Natural killer cell treated with Interleukin-12 subunit alpha and Interleukin-12 subunit beta and Interleukin-15 and Interleukin-18, amount 100 ng/mL, for 72 hours (primary cell): ENCODE data around the gene SYT8. TPM values are rescaled to one million over a fixed set of nuclear protein-coding genes. Genes with fewer than 3 reads are reported as not detected.

Source experiments
- ATAC-seq, 2 donors: fragments of 150-1000 bp; cut with Tn5 transposase in 1 of 2; sonication (Bioruptor Pico), chemical (Tn5 transposase) in 1 of 2; 2 replicates each; pipeline ENCODE4 v1.10.0; 2021
- DNase-seq: peaks from one replicate; pipeline ENCODE4 v3.0.0; 2022; ENCODE audit warnings: low spot score
- H3K27ac Mint-ChIP-seq, 2 donors: 1 replicate in 1 of 2; 2 replicates in 1 of 2; pipeline ENCODE4 v1.8.0; 2022; ENCODE audit warnings: mixed read lengths in 2 of 2, mild to moderate bottlenecking in 1 of 2, moderate library complexity in 1 of 2
- H3K27me3 Mint-ChIP-seq, 2 donors: 1 replicate in 1 of 2; 2 replicates in 1 of 2; pipeline ENCODE4 v1.8.0; 2022; ENCODE audit warnings: mixed read lengths in 2 of 2
- H3K36me3 Mint-ChIP-seq: one replicate; pipeline ENCODE4 v1.8.0; 2022; ENCODE audit warnings: mixed read lengths
- H3K4me1 Mint-ChIP-seq, 2 donors: 1 replicate in 1 of 2; 2 replicates in 1 of 2; pipeline ENCODE4 v1.8.0; 2022; ENCODE audit warnings: low read depth in 2 of 2, mixed read lengths in 2 of 2, mild to moderate bottlenecking in 1 of 2
- H3K4me3 Mint-ChIP-seq: one replicate; pipeline ENCODE4 v1.8.0; 2022; ENCODE audit warnings: mixed read lengths
- H3K9me3 Mint-ChIP-seq: 2 replicates; pipeline ENCODE4 v1.8.0; 2022; ENCODE audit warnings: mixed read lengths
- total RNA-seq, 2 donors: library from RNA; stranded (reverse); gene quantifications; one replicate each; pipeline ENCODE4 v1.2.3, GENCODE V29; 2022

Gene SYT8
- total RNA-seq, 2 donors from 2014 or later: not detected

DNA sequence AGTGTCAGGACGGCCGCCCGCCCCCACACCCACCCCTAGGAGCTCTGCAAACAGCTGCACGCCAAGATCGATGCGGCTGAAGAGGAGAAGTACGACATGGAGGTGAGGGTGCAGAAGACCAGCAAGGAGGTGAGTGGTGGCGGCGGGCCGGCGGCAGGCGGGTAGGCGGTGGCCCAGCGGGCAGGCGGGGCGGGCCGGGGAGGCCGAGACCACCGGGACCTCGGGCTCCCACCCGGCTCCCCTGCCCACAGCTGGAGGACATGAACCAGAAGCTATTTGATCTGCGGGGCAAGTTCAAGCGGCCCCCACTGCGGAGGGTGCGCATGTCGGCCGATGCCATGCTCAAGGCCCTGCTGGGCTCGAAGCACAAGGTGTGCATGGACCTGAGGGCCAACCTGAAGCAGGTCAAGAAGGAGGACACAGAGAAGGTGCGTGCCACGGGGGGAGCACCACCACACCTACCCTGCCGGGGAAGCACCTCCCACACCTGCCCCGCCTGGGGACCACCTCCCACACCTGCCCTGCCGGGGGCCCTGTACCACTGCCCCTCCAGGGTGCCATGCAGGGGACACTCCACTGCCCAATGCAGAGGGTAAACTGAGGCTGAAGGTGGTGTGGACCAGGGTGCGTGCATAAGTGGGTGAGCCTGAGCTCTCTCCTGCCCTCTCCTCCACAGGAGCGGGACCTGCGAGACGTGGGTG, 6.1 kb downstream of the SYT8 start:
- Mint-ChIP-seq H3K4me1 (peaks cover 22 to 24% of the 10 kb centered on the region in 2 donors), H3K4me3 (no peak overlapping the region), H3K9me3 (no peaks in the 10 kb centered on the region), H3K27ac (no peak overlapping the region), H3K36me3 (no peaks in the 10 kb centered on the region), H3K27me3 (peaks cover 0 to 6% of the 10 kb centered on the region in 2 donors)
- DNase-seq: no peak
- no peak for ATAC-seq

DNA sequence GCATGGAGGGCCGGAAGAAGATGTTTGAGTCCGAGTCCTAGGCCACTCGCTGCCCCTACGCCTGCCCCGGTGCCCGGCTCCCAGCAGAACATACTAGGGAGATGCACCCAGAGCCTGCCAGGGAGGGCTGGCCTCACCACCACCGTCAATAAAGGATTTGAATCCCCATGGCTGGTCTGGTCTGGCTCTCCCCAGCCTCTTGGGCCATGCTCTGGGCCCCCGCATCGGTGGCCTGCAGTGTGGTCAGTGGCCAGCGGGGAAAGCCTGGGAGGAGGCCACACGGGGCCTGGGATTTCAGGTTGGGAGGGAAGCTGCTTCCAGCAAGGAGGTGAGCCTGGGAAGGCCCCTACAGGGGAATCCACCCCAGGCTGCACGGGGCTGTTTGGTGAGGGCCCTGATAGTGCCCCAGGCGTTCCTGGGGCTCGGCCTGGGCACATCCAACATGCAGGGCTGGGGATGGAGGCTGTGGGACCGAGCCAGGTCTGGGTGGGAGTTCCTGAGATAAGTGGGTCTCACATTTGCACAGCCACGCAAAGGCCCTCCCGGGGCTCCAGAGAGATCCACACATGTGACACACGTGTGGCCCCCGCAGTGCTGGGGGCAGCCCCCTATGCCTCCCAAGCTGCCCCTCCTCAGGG, 6.8 kb downstream of the SYT8 start:
- Mint-ChIP-seq H3K4me3 (no peak overlapping the region), H3K4me1 (peaks cover 22 to 24% of the 10 kb centered on the region in 2 donors), H3K27me3 (peaks cover 0 to 6% of the 10 kb centered on the region in 2 donors), H3K36me3 (no peaks in the 10 kb centered on the region), H3K9me3 (no peaks in the 10 kb centered on the region), H3K27ac (no peak overlapping the region)
- DNase-seq (no peak), ATAC-seq (no peak)

DNA sequence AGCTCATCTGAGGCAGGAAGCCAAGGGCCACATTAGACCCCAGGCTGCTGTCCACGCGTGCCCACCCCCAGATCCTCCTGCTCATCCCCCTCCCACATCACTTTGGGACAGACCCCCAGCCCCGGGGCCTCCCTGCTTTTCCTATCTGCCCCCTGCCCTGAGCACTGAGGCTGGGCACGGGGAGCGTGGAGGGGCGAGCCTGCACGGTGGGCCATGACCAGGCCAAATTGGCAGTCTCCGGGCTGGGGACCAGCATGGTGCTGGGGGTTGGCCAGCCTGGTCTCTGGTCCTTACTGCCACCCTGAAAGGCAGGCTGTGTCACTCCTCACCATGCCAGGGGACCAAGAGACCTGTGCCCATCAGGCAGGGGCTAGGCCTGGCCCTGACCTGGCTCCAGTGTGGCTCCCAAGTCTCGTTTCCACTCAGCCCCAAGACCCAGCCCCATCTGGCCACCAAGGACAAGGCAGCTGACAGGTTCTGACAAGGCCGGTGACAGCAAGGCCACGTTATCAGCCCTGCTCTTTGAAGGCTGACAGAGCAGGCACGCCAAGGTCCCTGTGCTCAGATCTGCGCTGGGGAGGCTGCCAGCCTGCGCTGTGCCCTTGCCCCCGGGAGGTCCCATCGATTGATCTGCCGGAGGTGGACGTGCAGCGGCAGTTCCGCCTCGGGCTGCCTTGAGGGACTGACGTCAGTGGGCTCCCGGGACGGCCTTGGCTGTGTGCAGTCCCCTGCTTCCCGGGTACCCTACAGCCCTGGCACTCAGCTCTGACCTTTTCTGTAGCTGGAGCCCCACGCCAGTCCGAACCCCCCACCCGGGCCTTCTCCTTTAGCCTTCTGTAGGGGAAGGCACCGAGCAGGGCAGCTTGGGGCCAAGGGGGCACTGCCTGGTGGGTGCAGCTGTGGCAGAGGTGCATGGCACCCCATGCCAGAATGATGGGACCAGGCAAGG, 7.6 kb downstream of the SYT8 start:
- Mint-ChIP-seq H3K9me3 (no peaks in the 10 kb centered on the region), H3K27me3 (peaks cover 0 to 6% of the 10 kb centered on the region in 2 donors), H3K36me3 (no peaks in the 10 kb centered on the region), H3K27ac (peak overlapping the region in 1 of 2 donors; percentile 83), H3K4me1 (peaks cover 24 to 25% of the 10 kb centered on the region in 2 donors), H3K4me3 (no peak overlapping the region)
- ATAC-seq (no peak), DNase-seq (no peak)

DNA sequence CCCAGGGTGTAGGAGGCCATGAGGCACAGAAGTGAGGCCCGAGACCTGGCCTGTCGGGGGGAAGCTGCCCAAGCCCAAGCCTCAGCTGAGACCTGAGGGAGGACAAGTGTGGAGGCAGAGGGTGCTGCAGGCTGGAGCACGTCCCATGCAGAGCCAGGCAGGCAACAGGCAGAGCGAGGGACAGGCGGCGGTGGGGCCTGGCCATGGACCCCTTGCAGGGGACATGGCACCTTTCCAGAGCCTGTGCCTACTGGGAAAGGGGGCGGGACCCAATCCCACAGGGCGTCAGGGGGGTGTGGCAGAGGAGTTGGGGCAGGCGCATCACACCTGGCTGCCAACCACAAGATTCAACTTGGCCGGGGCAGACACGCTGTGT, 8.3 kb downstream of the SYT8 start:
- H3K9me3 Mint-ChIP-seq: no peaks in the 10 kb centered on the region
- H3K27ac Mint-ChIP-seq: peak overlapping the region; percentile 82 to 83
- peaks cover 24 to 32% of the 10 kb centered on the region in 2 donors for H3K4me1 Mint-ChIP-seq
- H3K36me3 Mint-ChIP-seq: no peaks in the 10 kb centered on the region
- ATAC-seq (no peak), DNase-seq (no peak)
- peak overlapping the region; percentile 56 for H3K4me3 Mint-ChIP-seq
- peaks cover 0 to 6% of the 10 kb centered on the region in 2 donors for H3K27me3 Mint-ChIP-seq

DNA sequence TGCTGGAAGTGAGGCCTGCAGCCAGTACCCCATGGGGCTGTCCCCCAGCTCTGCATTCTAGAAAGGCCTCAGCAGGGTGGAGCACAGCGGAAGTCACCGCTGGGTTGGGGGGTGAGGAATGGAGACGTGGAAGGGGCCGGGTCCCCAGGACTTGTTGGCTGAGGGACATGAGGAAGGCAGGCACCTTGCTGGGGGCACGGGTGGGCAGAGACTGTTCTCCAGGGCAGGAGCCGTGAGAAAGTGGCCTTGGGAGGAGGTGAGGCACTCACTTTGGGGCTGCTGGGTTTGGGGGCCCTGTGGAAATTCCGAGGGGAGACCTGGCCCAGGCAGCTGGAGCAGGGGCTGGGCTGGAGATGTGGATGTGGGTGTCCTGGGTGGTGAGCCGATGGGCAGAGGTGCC, 9.0 kb downstream of the SYT8 start:
- peaks cover 0 to 6% of the 10 kb centered on the region in 2 donors for H3K27me3 Mint-ChIP-seq
- H3K4me3 Mint-ChIP-seq: peak overlapping the region; percentile 56
- H3K4me1 Mint-ChIP-seq: peaks cover 25 to 34% of the 10 kb centered on the region in 2 donors
- H3K36me3 Mint-ChIP-seq: no peaks in the 10 kb centered on the region
- ATAC-seq (no peak), DNase-seq (no peak)
- H3K27ac Mint-ChIP-seq: peak overlapping the region; percentile 82 to 83
- H3K9me3 Mint-ChIP-seq: no peaks in the 10 kb centered on the region

DNA sequence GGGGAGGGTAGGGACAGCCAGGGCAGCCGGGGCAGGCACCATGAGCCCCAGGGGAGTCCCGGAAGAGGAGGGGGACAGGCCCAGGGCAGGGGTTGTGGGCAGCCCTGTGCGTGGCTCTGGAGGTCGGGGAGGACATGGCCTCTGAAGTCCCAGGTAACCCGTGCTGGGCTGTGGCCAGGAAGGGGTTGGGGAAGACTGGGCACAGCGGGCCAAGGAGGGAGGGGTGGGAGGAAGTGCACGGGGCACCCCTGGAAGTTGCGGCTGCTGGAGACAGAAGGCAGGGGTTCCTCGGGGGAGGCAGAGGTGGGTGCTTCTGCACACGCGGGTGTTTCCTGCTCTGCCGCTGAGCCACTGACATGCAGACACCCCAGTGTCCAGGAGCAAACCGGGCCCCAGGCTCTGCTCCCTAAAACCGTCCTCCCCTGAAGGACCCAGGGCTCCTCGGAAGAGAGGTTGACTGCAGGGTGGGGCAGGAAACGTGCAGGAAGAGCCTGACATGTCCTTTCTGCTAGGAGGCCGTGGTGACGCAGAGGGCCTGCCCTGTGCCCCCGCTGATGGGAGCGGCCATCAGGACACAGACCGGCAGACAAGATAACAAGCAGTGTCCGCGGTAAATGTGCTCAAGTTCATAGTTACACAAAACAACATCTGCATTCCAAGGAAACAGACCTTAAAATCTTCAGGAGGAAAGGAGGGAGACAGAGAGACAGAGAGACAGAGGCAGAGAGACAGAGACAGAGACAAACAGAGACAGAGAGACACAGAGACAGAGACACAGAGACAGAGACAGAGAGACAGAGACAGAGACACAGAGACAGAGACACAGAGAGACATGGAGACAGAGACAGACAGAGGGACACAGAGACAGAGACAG, 9.7 kb downstream of the SYT8 start:
- Mint-ChIP-seq H3K4me3 (peak overlapping the region; percentile 77), H3K27ac (peak overlapping the region; percentile 82 to 83), H3K9me3 (no peaks in the 10 kb centered on the region), H3K27me3 (peaks cover 0 to 6% of the 10 kb centered on the region in 2 donors), H3K36me3 (no peaks in the 10 kb centered on the region), H3K4me1 (peaks cover 32 to 41% of the 10 kb centered on the region in 2 donors)
- DNase-seq (no peak), ATAC-seq (peak; percentile 54 to 74)

DNA sequence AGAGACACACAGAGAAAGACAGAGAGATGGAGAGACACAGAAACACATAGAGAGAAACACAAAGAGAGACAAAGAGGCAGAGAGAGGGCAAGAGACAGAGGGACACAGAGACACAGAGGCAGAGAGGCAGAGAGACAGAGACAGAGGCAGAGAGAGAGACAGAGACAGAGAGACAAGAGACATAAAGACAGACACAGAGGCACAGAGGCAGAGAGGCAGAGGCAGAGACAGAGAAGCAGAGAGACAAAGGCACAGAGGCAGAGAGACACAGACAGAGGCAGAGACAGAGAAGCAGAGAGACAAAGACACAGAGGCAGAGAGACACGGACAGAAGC, 10.3 kb downstream of the SYT8 start:
- Mint-ChIP-seq H3K9me3 (no peaks in the 10 kb centered on the region), H3K27ac (peak overlapping the region; percentile 82 to 83), H3K4me3 (peak overlapping the region; percentile 77), H3K36me3 (no peaks in the 10 kb centered on the region), H3K4me1 (peaks cover 30 to 46% of the 10 kb centered on the region in 2 donors), H3K27me3 (peaks cover 0 to 6% of the 10 kb centered on the region in 2 donors)
- ATAC-seq (no peak), DNase-seq (no peak)

DNA sequence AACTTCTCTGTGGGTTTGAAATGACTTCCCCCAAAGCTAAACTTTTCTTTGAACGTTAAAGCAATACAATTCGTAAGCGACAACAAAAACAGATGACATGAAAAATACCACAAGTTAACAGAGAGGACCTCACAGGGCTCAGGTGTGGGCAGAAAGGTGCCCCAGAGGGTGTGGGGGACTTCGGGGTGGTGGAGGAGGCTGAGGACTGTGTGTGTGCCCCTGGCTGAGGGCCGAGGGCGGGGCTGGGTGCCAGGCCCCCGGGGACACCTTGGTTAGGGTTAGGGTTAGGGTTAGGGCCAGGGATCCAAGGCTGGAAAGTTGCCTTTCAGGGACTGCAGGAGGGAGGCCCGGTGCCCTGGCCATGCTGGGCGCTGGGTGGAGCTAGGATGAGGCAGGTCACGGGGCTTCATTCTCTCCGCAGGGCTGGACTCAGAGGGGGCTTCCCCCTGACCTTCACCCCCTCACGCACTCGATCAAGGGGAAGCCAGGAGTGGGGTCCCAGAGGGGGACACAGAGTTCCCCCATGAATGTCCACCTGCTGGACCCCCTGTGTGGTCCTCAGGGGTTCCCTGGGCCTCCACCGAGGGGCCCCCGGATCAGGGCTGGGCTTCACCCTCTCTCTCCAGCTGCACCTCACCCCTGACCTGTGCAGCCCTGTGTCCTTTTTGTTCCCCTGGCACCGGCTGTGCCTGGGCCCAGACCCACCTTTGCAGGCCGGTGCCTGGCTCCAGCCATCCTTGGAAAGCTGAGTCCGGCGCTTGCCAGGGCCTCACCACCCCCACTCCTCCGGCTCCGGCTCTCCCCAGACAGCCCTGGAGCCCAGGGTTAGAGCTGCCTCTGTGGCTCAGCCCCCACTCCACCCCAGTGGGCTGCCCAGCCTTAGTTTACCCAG, 11.0 kb downstream of the SYT8 start:
- ATAC-seq (no peak), DNase-seq (no peak)
- H3K4me3 Mint-ChIP-seq: peak overlapping the region; percentile 77
- H3K27ac Mint-ChIP-seq: peak overlapping the region; percentile 82 to 83
- H3K27me3 Mint-ChIP-seq: peaks cover 0 to 6% of the 10 kb centered on the region in 2 donors
- H3K36me3 Mint-ChIP-seq: no peaks in the 10 kb centered on the region
- H3K4me1 Mint-ChIP-seq: peaks cover 33 to 51% of the 10 kb centered on the region in 2 donors
- H3K9me3 Mint-ChIP-seq: no peaks in the 10 kb centered on the region

DNA sequence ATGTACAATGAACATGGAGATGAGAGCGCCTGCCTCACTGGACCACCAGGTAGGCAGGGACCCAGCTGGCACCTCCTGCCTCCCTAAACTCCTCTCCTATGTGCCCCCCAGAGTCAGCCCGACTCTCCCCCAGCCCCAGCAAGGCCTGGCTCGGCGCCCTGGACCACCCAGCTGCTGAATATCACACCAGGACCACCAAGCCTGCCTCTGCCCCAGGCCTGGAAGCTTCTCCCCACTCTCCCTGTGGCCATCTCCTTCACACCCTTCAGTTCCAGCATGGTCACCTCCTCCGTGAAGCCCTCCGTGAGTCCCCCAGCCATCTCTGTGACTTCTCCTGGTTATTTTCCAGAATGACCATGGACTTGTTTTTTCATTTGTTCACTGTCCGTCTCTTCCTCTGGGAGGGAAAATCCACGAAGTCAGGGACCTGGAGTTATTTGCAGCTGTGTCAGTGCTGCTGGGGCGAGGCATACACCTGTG, 11.7 kb downstream of the SYT8 start:
- Mint-ChIP-seq H3K9me3 (no peaks in the 10 kb centered on the region), H3K27me3 (peaks cover 0 to 6% of the 10 kb centered on the region in 2 donors), H3K4me3 (peak overlapping the region; percentile 31), H3K27ac (peak overlapping the region; percentile 59 to 78), H3K36me3 (no peaks in the 10 kb centered on the region), H3K4me1 (peaks cover 39 to 54% of the 10 kb centered on the region in 2 donors)
- ATAC-seq (no peak), DNase-seq (no peak)

DNA sequence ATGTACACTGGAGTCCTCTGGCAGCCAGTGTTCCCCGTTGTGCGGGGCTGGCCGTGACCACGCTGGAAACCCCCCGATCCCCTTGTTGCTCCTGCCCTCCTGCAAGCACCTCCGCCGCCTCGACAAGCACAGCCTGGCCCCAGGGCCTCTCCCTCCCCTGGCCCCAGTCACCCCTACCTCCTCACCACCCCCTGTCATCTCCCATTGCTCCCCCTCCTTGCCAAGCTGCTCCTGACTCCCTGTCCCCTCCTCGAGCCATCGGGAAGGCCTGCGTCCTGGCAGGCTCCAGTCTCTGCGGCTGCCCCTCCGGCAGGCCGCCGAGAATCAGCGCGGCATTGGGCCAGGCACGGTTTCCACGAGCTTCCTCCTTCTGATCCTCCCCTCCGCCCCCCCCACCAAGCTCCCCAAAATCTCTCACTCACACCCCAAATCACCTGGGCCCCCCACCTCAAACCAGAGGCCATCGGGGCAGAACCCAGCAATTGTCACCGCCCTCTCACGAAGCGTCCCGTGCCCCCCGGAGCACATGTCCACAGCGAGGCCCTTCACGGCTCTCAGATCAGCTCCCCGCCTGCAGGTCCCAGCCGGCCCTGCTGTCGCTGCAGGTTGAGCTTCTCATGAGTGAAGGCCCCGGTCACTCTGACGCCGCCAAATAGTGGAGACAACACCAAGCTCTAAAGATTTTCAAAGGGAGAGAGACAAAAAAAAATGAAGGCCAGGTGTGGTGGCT, 12.4 kb downstream of the SYT8 start:
- Mint-ChIP-seq H3K4me3 (peak overlapping the region; percentile 7), H3K9me3 (no peaks in the 10 kb centered on the region), H3K27ac (peak overlapping the region; percentile 59 to 78), H3K27me3 (peaks cover 0 to 6% of the 10 kb centered on the region in 2 donors), H3K4me1 (peaks cover 43 to 58% of the 10 kb centered on the region in 2 donors), H3K36me3 (no peaks in the 10 kb centered on the region)
- DNase-seq: no peak
- ATAC-seq: no peak

DNA sequence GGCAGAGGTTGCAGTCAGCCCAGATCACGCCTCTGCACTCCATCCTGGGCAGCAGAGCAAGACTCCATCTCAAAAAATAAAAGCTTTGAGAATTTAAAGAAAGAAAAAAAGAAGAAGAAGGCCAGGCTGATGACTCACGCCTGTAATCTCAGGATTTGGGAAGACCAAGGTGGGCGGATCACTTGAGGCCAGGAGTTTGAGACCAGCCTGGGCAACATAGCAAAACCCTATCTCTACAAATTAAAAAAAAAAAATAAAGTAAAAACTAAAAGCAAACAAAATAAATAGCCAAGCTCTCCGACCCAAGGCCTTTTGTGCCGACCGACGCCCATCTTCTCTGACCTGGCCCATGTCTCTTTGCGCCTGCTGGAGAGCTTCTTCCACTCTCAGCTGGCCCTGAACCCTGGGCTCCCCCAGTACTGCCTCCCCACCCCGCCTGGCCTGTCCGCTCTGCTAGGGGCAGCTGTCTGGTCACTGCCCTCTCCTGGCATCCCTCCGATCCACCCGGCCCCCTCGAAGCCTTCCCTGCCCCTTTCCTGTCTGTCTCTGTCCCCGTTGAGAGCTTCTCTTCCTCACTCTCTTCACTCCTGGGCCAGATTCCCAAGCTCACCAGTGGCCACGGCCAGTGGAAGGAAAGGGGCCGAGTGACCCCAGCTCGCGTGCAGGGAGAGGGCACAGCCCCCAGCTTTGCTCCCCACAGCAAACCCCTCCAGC, 13.3 kb downstream of the SYT8 start:
- ATAC-seq (no peak), DNase-seq (no peak)
- Mint-ChIP-seq H3K27me3 (peaks cover 0 to 6% of the 10 kb centered on the region in 2 donors), H3K9me3 (no peaks in the 10 kb centered on the region), H3K36me3 (no peaks in the 10 kb centered on the region), H3K4me1 (peaks cover 51 to 68% of the 10 kb centered on the region in 2 donors), H3K4me3 (peak overlapping the region; percentile 7), H3K27ac (no peak overlapping the region)
